ENCODE data around the gene TTC7B.

Gene TTC7B

GRCh38 chr14:90488256-90488655, 328.0 kb downstream of the TTC7B start:
- no peak for DNase-seq (ENCODE audit: low read depth)

DNA sequence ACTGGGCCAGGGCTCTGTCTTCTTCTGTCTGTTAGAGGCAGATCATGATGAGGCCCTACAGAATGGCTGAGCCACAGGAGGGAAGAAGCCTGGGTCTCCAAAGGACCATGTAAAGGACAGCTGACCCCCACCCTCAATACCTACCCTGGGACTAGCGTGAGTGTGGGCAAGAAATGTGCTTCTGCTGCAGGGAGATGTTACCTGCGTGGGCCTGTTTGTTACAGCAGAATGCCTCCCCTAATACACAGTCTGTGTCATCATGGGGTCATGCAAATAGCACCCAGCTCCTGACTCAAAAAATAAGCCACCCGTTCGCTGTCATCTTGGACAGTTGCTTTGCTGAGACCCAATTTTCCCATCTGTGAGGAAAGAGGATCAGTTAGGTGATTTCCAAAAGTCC, 328.8 kb downstream of the TTC7B start:
- DNase-seq (ENCODE audit: low read depth) = no peak

- DNase-seq (ENCODE audit: low read depth) = no peak
These were observed 329.2 kb downstream of the TTC7B start for GRCh38 chr14:90487031-90487430.

- no peak for DNase-seq (ENCODE audit: low read depth)
These were observed 331.9 kb downstream of the TTC7B start for GRCh38 chr14:90484291-90484690.

DNA sequence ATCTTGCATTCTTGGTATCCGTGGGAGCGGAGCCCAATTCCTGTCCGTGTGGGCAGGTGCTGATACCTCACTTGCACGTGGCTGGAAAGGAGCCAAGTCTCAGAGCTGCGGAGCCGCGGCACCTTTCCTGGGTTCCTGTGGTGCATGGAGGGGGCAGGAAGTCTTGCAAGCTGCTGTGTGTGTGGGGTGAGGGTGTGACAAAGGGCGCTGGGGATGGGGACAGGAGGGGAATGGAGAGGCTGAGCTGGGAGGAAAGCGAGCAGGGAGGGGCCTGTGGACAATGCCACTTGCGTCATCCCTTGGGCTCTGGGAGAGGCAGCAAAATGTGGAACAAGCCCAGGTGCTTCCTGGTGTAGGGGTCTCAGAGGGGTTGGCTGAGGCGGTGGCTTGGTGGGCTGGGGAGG, 332.7 kb downstream of the TTC7B start:
- DNase-seq (ENCODE audit: low read depth) = no peak

GRCh38 chr14:90483117-90483516, 333.1 kb downstream of the TTC7B start:
- no peak for DNase-seq (ENCODE audit: low read depth)

DNA sequence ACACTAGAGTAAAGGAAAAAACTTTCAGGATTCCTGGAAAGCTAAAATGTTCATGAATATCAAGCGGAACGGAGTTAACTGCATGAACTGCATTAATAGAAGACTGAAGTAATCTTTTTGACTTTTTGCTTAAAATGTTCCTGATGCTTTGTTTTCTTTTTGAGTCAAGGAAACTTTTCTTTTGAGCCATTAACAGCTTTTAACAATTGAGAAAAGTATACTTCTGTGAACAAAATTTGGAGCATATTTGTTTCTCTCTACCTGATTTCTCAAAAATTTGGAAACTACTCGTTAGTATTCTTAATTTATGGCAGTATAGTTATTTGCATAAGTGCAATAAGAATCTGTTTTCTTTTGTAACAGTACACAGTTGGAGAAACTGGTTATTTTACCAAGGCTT, 340.9 kb downstream of the TTC7B start:
- DNase-seq (ENCODE audit: low read depth) = no peak
